ENCODE measurements around the gene PTP4A2. TPM values are rescaled to one million over a fixed set of nuclear protein-coding genes. Genes with fewer than 3 reads are reported as not detected.

Gene PTP4A2
- total and polyA plus RNA-seq, 2 donors (not counting 1 experiment from before 2014, with no cell fraction given) = 78.2 to 193 TPM

- H3K4me1 Mint-ChIP-seq = peaks cover 39% of the 10 kb centered on the region
- no peak overlapping the region for H3K27ac ChIP-seq (ENCODE audit: low read length in 2 of 2)
- peak overlapping the region; percentile 48 for H3K9ac ChIP-seq (ENCODE audit: low read length)
Measured at GRCh38 chr1:31881688-31882000, 56.5 kb downstream of the PTP4A2 start.

More at GRCh38 chr1:31881688-31882000, 56.5 kb downstream of the PTP4A2 start:
- Histone ChIP-seq H3K79me2 (ENCODE audit: control insufficient read depth, insufficient read depth, low read length) (no peaks in the 10 kb centered on the region), H3K36me3 (replicated peaks in 1 of 2; ENCODE audit: control extremely low read depth in 1 of 2, control insufficient read depth in 1 of 2, extremely low read depth in 1 of 2, insufficient read depth in 2 of 2, low read length in 1 of 2) (no peaks in the 10 kb centered on the region), H2AFZ (ENCODE audit: insufficient read depth, low read depth, low read length, poor library complexity, severe bottlenecking) (peak overlapping the region; percentile 21), H4K20me1 (ENCODE audit: control insufficient read depth, insufficient read depth, low read length, poor library complexity, severe bottlenecking) (no peaks in the 10 kb centered on the region), H3K4me3 (ENCODE audit: control extremely low read depth in 1 of 5, extremely low read depth in 1 of 5, insufficient read depth in 1 of 5, low read depth in 2 of 5, low read length in 4 of 5) (peak overlapping the region in 2 of 5 experiments; percentile 13 to 34), H3K9me3 (ENCODE audit: control extremely low read depth in 1 of 3, control insufficient read depth in 2 of 3, insufficient read depth in 1 of 3, low read length in 2 of 3) (no peaks in the 10 kb centered on the region), H3K4me2 (replicated peaks; ENCODE audit: low read depth, low read length, poor library complexity, severe bottlenecking) (peak overlapping the region; percentile 64), H3K27me3 (replicated peaks in 1 of 4; ENCODE audit: control extremely low read depth in 1 of 4, control insufficient read depth in 3 of 4, insufficient read depth in 4 of 4, low read length in 3 of 4) (no peaks in the 10 kb centered on the region), H3K4me1 (ENCODE audit: control insufficient read depth in 2 of 2, insufficient read depth in 2 of 2, low read length in 2 of 2) (peaks cover 37 to 46% of the 10 kb centered on the region in 2 donors)
- ChIA-PET POLR2A (no interaction called here), CTCF (interaction anchor here (1.1 kb wide), 1 partner anchor 832 kb away, joined by 3 read pairs; no protein-coding TSS in a partner anchor)
- TF ChIP-seq EZH2 (IDR thresholded peaks at IDR 0.05; ENCODE audit: borderline replicate concordance, insufficient read depth, low read depth, low read length, poor library complexity, severe bottlenecking) = no peak
- no peak for TF ChIP-seq CTCF (IDR thresholded peaks at IDR 0.05)
- peaks cover 2% of the 10 kb centered on the region for H3K9me3 Mint-ChIP-seq (ENCODE audit: insufficient read depth)
- peak overlapping the region; percentile 63 for H3K4me3 Mint-ChIP-seq
- H3K27ac Mint-ChIP-seq = peak overlapping the region; percentile 33
- 100% methylated on average over 3 of the region's 5 CpGs for WGBS (ENCODE audit: insufficient coverage)
- no peaks in the 10 kb centered on the region for H3K27me3 Mint-ChIP-seq
- no peak for DNase-seq
- ATAC-seq (ENCODE audit: low read depth) = no peak
- intact Hi-C loops (cut with micrococcal nuclease) = loop anchor here (1.0 to 10.0 kb wide), 2 partner anchors 8 to 57 kb away; no protein-coding TSS in a partner anchor
